Right lobe of liver (tissue), 4 donors: ENCODE data around the gene CENPM.

Experiments used
- CTCF ChIP-seq, 4 donors: fragments of 200-600 bp in 3 of 4; fragments of 450-650 bp in 1 of 4; IDR thresholded peaks; one replicate each; pipeline versions ENCODE4 v1.5.1 to v1.8.0; 2016 to 2022; ENCODE audit warnings: antibody characterized with exemption in 4 of 4, mild to moderate bottlenecking in 2 of 4
- POLR2A ChIP-seq: fragments of 450-650 bp; IDR thresholded peaks from one replicate; pipeline ENCODE4 v1.6.1; 2017; ENCODE audit warnings: antibody characterized with exemption, mild to moderate bottlenecking
- donor health status: DM: no; HTN: no; CAD: no.
- donor health status: DM: no; HTN: no; CAD: no.
- donor health status: DM: no; HTN: yes; CAD: no.

DNA sequence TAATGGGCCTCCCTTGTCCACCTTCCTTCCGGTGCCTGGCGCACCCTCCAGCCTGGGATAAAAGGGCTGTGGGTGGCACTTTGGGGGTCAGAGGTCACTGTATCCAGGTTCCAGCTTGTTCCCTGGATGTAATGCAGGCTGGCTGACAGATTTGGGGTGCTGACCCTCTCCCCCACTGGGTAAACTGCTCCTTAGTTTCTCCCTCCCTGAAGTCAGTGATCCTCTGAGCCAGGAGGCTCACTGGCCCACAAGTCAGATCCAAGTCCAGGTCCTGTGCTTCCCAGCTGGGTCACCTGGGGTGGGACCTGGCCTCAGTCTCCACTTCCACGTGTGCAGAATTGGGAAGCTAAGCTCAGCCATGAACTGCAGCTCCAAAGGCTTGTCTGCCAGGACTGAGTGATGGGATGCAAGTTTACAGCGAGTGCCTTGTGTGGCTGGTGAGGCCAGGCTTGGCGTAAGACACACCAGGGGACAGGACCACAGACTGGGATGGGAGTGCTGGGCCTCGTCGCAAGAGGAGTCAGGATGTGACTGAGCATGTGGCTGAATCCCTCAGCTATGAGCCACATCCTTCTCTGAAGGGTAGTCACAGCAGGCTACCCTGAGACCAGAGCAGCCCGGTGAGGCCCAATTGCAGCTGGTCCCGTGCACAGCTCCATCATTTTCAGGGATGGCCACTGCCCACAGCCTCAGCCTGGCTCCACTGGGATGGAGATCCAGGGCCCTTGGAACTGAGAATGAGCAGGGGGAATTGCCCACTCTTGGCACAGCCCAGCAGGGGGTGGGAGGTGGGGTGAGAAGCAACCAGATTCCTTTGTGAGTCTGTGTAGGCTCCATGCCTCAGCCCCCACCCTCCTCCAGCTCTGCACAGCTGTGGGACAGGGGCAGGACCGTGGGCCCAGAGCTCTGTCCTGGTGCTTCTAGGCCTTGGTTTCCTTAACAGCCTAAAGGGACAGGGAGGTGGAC is 39.2 kb downstream of the CENPM start:
- TF ChIP-seq CTCF (IDR thresholded peaks at IDR 0.05) = no peak
- no peak for TF ChIP-seq POLR2A
